HG02642 (cell line): ENCODE measurements around the gene TNFRSF1B.

ENCODE experiments used
- ATAC-seq: cut with Tn5 transposase; IDR thresholded peaks from one replicate; pipeline ENCODE4 v1.9.1; 2021; ENCODE audit warnings: mild to moderate bottlenecking; ENCODE audit not compliant: unreplicated experiment, poor library complexity

TNFRSF1B gene

GRCh38 chr1:12141163-12141850 lies 25.5 kb upstream of the TNFRSF1B start:
- ATAC-seq, result no peak

- ATAC-seq, result no peak
These were observed 24.5 kb upstream of the TNFRSF1B start for GRCh38 chr1:12142141-12142823.

GRCh38 chr1:12142891-12143630 lies 23.7 kb upstream of the TNFRSF1B start:
- ATAC-seq, result no peak

GRCh38 chr1:12143631-12144155 lies 23.1 kb upstream of the TNFRSF1B start:
- ATAC-seq, result no peak

- no peak for ATAC-seq
These were observed 22.6 kb upstream of the TNFRSF1B start for GRCh38 chr1:12144236-12144635.

- ATAC-seq, result no peak
These were observed 21.8 kb upstream of the TNFRSF1B start for GRCh38 chr1:12144969-12145368.

GRCh38 chr1:12145616-12146342 lies 21.0 kb upstream of the TNFRSF1B start:
- ATAC-seq, result no peak

GRCh38 chr1:12146343-12147112 lies 20.3 kb upstream of the TNFRSF1B start:
- no peak for ATAC-seq

GRCh38 chr1:12147201-12147701 lies 19.5 kb upstream of the TNFRSF1B start:
- ATAC-seq, result no peak

GRCh38 chr1:12148160-12148957 lies 18.4 kb upstream of the TNFRSF1B start:
- no peak for ATAC-seq

GRCh38 chr1:12148958-12149790 lies 17.6 kb upstream of the TNFRSF1B start:
- ATAC-seq, result no peak

GRCh38 chr1:12149791-12150175 lies 17.0 kb upstream of the TNFRSF1B start:
- ATAC-seq, result no peak

- ATAC-seq, result no peak
These were observed 16.2 kb upstream of the TNFRSF1B start for GRCh38 chr1:12150456-12151200.

GRCh38 chr1:12151465-12151864 lies 15.3 kb upstream of the TNFRSF1B start:
- no peak for ATAC-seq

- ATAC-seq, result peak; percentile 75
These were observed 14.5 kb upstream of the TNFRSF1B start for GRCh38 chr1:12152113-12152891.

- ATAC-seq, result no peak
These were observed 13.5 kb upstream of the TNFRSF1B start for GRCh38 chr1:12153181-12153785.
